Liver (tissue), 9 donors: ENCODE results near the gene CACNA1C. TPM values are rescaled to one million over a fixed set of nuclear protein-coding genes. Genes with fewer than 3 reads are reported as not detected.

Experiments used
- DNase-seq: peaks from one replicate; pipeline ENCODE4 v3.0.0-alpha.2; 2017; ENCODE audit warnings: low spot score
- H3K27ac ChIP-seq, 2 donors: one replicate each; pipeline ENCODE4 v1.7.0; 2013; ENCODE audit warnings: inconsistent platforms in 2 of 2, low read length in 2 of 2, control low read depth in 1 of 2, low read depth in 1 of 2, mild to moderate bottlenecking in 1 of 2
- H3K27me3 ChIP-seq, 4 donors: one replicate each; pipeline versions ENCODE4 v1.6.1 to v1.7.0; 2013; ENCODE audit warnings: low read length in 3 of 4, inconsistent platforms in 1 of 4, mild to moderate bottlenecking in 1 of 4, moderate library complexity in 1 of 4; ENCODE audit not compliant: control insufficient read depth in 4 of 4, insufficient read depth in 4 of 4
- H3K36me3 ChIP-seq, 4 donors: one replicate each; pipeline versions ENCODE4 v1.6.1 to v1.7.0; 2013; ENCODE audit warnings: low read length in 3 of 4, mild to moderate bottlenecking in 3 of 4, low read depth in 1 of 4, moderate library complexity in 1 of 4; ENCODE audit not compliant: control insufficient read depth in 4 of 4, insufficient read depth in 3 of 4
- H3K4me1 ChIP-seq, 4 donors: one replicate each; pipeline versions ENCODE4 v1.6.1 to v1.7.0; 2013; ENCODE audit warnings: low read length in 3 of 4, mild to moderate bottlenecking in 3 of 4, moderate library complexity in 1 of 4; ENCODE audit not compliant: control insufficient read depth in 4 of 4, insufficient read depth in 4 of 4
- H3K4me3 ChIP-seq, 3 donors: one replicate each; pipeline versions ENCODE4 v1.6.1 to v1.7.0; 2013; ENCODE audit warnings: low read length in 3 of 3, control low read depth in 1 of 3, low read depth in 1 of 3, mild to moderate bottlenecking in 1 of 3
- H3K9ac ChIP-seq, 2 donors: one replicate each; pipeline ENCODE4 v1.7.0; 2013; ENCODE audit warnings: low read length in 2 of 2, mild to moderate bottlenecking in 2 of 2, moderate library complexity in 2 of 2, control low read depth in 1 of 2, low read depth in 1 of 2
- H3K9me3 ChIP-seq, 4 donors: one replicate each; pipeline versions ENCODE4 v1.6.1 to v1.7.0; 2013; ENCODE audit warnings: low read length in 3 of 4; ENCODE audit not compliant: control insufficient read depth in 4 of 4
- CTCF ChIP-seq: fragments of 150-350 bp; IDR thresholded peaks from 2 replicates; pipeline ENCODE4 v1.5.1; 2017; ENCODE audit warnings: improper control_type of control experiment, low read depth, low read length; ENCODE audit not compliant: missing input control
- EGR1 ChIP-seq, 2 donors: IDR thresholded peaks; 2 replicates each; pipeline ENCODE4 v1.6.1; 2016 to 2018; ENCODE audit warnings: antibody characterized with exemption in 2 of 2, low read depth in 2 of 2
- FOXA1 ChIP-seq: IDR thresholded peaks from 2 replicates; pipeline ENCODE4 v1.6.1; 2016; ENCODE audit warnings: antibody characterized with exemption
- FOXA2 ChIP-seq: IDR thresholded peaks from 2 replicates; pipeline ENCODE4 v1.6.1; 2016; ENCODE audit warnings: antibody characterized with exemption
- GABPA ChIP-seq, 2 donors: IDR thresholded peaks in 1 of 2; conservative IDR thresholded peaks in 1 of 2; 2 replicates each; pipeline ENCODE4 v1.6.1; 2016; ENCODE audit warnings: antibody characterized with exemption in 2 of 2, mild to moderate bottlenecking in 1 of 2, moderate library complexity in 1 of 2
- HNF4A ChIP-seq, 2 donors: conservative IDR thresholded peaks; 2 replicates each; pipeline ENCODE4 v1.6.1; 2016; ENCODE audit warnings: antibody characterized with exemption in 2 of 2, mild to moderate bottlenecking in 2 of 2
- HNF4G ChIP-seq: IDR thresholded peaks from 2 replicates; pipeline ENCODE4 v1.6.1; 2016; ENCODE audit warnings: antibody characterized with exemption
- JUND ChIP-seq, 2 donors: IDR thresholded peaks; 2 replicates each; pipeline ENCODE4 v1.6.1; 2016; ENCODE audit warnings: antibody characterized with exemption in 2 of 2
- NR2F2 ChIP-seq: IDR thresholded peaks from 2 replicates; pipeline ENCODE4 v1.6.1; 2016; ENCODE audit warnings: antibody characterized with exemption
- RAD21 ChIP-seq, 2 donors: IDR thresholded peaks; 2 replicates each; pipeline ENCODE4 v1.6.1; 2016; ENCODE audit warnings: antibody characterized with exemption in 2 of 2, mild to moderate bottlenecking in 2 of 2
- RXRA ChIP-seq, 2 donors: IDR thresholded peaks; 2 replicates each; pipeline ENCODE4 v1.6.1; 2017 to 2018; ENCODE audit warnings: antibody characterized with exemption in 2 of 2, mild to moderate bottlenecking in 1 of 2
- SP1 ChIP-seq: IDR thresholded peaks from 2 replicates; pipeline ENCODE4 v1.6.1; 2018; ENCODE audit warnings: antibody characterized with exemption, mild to moderate bottlenecking
- TAF1 ChIP-seq: conservative IDR thresholded peaks from 2 replicates; pipeline ENCODE4 v1.6.1; 2016; ENCODE audit warnings: antibody characterized with exemption, mild to moderate bottlenecking
- YY1 ChIP-seq: IDR thresholded peaks from 2 replicates; pipeline ENCODE4 v1.6.1; 2016; ENCODE audit warnings: antibody characterized with exemption, mild to moderate bottlenecking
- ZBTB33 ChIP-seq: IDR thresholded peaks from 2 replicates; pipeline ENCODE4 v1.6.1; 2016; ENCODE audit warnings: antibody characterized with exemption
- WGBS: extraction: QIAGEN DNeasy Blood & Tissue Kit; methylation state at CpG from one replicate; pipeline ENCODE4 v1.1.7; 2013; 5-methylcytosine and 5-hydroxymethylcytosine counted together
- polyA plus RNA-seq, 2 donors: library from polyadenylated mRNA; stranded (reverse) in 1 of 2; unstranded in 1 of 2; fragments of 200-250 nt in 1 of 2; fragments of >200 nt in 1 of 2; fragmentation: Nextera tagmentation in 1 of 2; extraction: Ambion mirVana in 1 of 2; gene quantifications; one replicate each; pipeline versions ENCODE4 v1.2.1 to v1.2.3, GENCODE V29; 2013 to 2015
- total RNA-seq, 2 donors: library from RNA; depleted of rRNA; stranded (reverse); fragments of >200 nt; gene quantifications; one replicate each; pipeline ENCODE4 v1.2.3, GENCODE V29; 2014
- TF ChIP-seq, protein P1 (sequence below): IDR thresholded peaks from 2 replicates; pipeline ENCODE4 v1.6.1; 2016; ENCODE audit warnings: antibody characterized with exemption
- TF ChIP-seq, protein P2 (sequence below): IDR thresholded peaks from 2 replicates; pipeline ENCODE4 v1.6.1; 2016; ENCODE audit warnings: antibody characterized with exemption, mild to moderate bottlenecking
- TF ChIP-seq, protein P3 (sequence below): IDR thresholded peaks from 2 replicates; pipeline ENCODE4 v1.6.1; 2016; ENCODE audit warnings: antibody characterized with exemption
- donor health status: healthy.
- donor health status: healthy.
- donor health status: healthy.
- donor health status: healthy.
- donor health status: healthy.

The CACNA1C gene
- total and polyA plus RNA-seq, 4 donors: 0.23 to 1.9 (median 0.41) TPM

- H3K27me3 ChIP-seq: peaks cover 0 to 2% (median 0%) of the 10 kb centered on the region in 4 donors
- TF ChIP-seq, protein P1, sequence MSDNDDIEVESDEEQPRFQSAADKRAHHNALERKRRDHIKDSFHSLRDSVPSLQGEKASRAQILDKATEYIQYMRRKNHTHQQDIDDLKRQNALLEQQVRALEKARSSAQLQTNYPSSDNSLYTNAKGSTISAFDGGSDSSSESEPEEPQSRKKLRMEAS: no peak
- TF ChIP-seq ZBTB33 (no peak), JUND (IDR thresholded peaks at IDR 0.05) (no peak), GABPA (IDR thresholded peaks at IDR 0.05 in 1 of 2, conservative IDR thresholded peaks at IDR 0.05 in 1 of 2) (no peak), RAD21 (IDR thresholded peaks at IDR 0.05) (no peak), EGR1 (IDR thresholded peaks at IDR 0.05; ENCODE audit: low read depth in 2 of 2) (no peak)
- TF ChIP-seq, protein P2, sequence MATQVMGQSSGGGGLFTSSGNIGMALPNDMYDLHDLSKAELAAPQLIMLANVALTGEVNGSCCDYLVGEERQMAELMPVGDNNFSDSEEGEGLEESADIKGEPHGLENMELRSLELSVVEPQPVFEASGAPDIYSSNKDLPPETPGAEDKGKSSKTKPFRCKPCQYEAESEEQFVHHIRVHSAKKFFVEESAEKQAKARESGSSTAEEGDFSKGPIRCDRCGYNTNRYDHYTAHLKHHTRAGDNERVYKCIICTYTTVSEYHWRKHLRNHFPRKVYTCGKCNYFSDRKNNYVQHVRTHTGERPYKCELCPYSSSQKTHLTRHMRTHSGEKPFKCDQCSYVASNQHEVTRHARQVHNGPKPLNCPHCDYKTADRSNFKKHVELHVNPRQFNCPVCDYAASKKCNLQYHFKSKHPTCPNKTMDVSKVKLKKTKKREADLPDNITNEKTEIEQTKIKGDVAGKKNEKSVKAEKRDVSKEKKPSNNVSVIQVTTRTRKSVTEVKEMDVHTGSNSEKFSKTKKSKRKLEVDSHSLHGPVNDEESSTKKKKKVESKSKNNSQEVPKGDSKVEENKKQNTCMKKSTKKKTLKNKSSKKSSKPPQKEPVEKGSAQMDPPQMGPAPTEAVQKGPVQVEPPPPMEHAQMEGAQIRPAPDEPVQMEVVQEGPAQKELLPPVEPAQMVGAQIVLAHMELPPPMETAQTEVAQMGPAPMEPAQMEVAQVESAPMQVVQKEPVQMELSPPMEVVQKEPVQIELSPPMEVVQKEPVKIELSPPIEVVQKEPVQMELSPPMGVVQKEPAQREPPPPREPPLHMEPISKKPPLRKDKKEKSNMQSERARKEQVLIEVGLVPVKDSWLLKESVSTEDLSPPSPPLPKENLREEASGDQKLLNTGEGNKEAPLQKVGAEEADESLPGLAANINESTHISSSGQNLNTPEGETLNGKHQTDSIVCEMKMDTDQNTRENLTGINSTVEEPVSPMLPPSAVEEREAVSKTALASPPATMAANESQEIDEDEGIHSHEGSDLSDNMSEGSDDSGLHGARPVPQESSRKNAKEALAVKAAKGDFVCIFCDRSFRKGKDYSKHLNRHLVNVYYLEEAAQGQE: no peak
- DNase-seq: no peak
- no peaks in the 10 kb centered on the region for H3K9me3 ChIP-seq
- no peak overlapping the region for H3K4me3 ChIP-seq
- no peaks in the 10 kb centered on the region for H3K36me3 ChIP-seq
- 52% methylated on average over 3 of the region's 3 CpGs for WGBS
- peaks cover 0 to 6% (median 0%) of the 10 kb centered on the region in 4 donors for H3K4me1 ChIP-seq
- no peak overlapping the region for H3K9ac ChIP-seq
- no peak overlapping the region for H3K27ac ChIP-seq
These were observed 509.6 kb downstream of the CACNA1C start for GRCh38 chr12:2562400-2562799.

- Histone ChIP-seq H3K36me3 (no peaks in the 10 kb centered on the region), H3K27ac (no peak overlapping the region), H3K9ac (no peak overlapping the region), H3K27me3 (peaks cover 0 to 2% (median 0%) of the 10 kb centered on the region in 4 donors), H3K9me3 (no peaks in the 10 kb centered on the region), H3K4me1 (peaks cover 0 to 6% (median 0%) of the 10 kb centered on the region in 4 donors), H3K4me3 (no peak overlapping the region)
- no peak for DNase-seq
- 89% methylated on average over 6 of the region's 6 CpGs for WGBS
- TF ChIP-seq, protein P1: no peak
- TF ChIP-seq, protein P3, sequence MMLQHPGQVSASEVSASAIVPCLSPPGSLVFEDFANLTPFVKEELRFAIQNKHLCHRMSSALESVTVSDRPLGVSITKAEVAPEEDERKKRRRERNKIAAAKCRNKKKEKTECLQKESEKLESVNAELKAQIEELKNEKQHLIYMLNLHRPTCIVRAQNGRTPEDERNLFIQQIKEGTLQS: no peak
- TF ChIP-seq TAF1: no peak
- no peak for TF ChIP-seq RXRA (IDR thresholded peaks at IDR 0.05)
- TF ChIP-seq JUND (IDR thresholded peaks at IDR 0.05): no peak
- TF ChIP-seq CTCF: no peak
- no peak for TF ChIP-seq RAD21 (IDR thresholded peaks at IDR 0.05)
- no peak for TF ChIP-seq SP1
- TF ChIP-seq FOXA2: no peak
- TF ChIP-seq GABPA (IDR thresholded peaks at IDR 0.05 in 1 of 2, conservative IDR thresholded peaks at IDR 0.05 in 1 of 2): no peak
- TF ChIP-seq EGR1 (IDR thresholded peaks at IDR 0.05; ENCODE audit: low read depth in 2 of 2): no peak
- no peak for TF ChIP-seq NR2F2
- no peak for TF ChIP-seq HNF4A (conservative IDR thresholded peaks at IDR 0.05)
- TF ChIP-seq HNF4G: no peak
- no peak for TF ChIP-seq YY1
- TF ChIP-seq ZBTB33: no peak
- TF ChIP-seq FOXA1: no peak
These were observed 510.9 kb downstream of the CACNA1C start for GRCh38 chr12:2563709-2564108.
